ENCODE results near the gene MYL3.

Gene MYL3

DNA sequence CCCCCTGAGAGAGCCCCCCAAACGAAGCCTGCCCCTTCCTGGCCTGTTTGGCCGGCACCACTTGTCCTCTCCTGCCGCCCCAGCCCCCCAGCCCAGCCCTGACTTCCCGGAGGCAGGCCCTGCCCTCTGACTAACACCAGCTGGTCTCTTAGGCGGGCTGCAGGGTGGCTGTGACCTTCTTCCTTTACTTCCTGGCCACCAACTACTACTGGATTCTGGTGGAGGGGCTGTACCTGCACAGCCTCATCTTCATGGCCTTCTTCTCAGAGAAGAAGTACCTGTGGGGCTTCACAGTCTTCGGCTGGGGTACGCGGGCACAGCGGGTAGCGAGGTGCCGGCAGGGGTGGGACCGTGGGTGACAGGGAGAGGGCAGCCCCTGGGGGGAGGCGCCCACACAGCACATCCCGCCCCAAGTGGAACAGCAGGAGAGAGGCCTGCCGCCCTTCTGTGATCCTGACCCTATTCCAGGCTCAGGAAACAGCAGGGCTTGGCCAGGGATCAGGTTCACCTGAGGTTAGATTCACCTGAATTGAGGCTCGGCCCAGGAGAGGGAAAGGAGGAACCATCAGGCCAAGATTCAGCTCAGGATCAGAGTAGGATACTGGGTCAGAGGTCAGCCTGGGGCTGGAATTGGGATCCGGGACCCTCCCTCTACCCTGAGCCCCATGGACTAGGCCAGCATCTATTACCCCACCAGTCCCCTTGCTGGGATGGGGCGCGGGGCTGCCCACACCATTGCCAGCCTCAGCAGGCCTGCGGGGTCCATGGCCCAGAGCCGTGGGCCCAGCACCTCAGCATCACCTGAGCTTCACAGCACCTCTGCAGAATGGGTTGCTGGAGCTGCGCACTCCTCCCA is 36.1 kb upstream of the MYL3 start:
- no peak for DNase-seq (ENCODE audit: low spot score)

DNA sequence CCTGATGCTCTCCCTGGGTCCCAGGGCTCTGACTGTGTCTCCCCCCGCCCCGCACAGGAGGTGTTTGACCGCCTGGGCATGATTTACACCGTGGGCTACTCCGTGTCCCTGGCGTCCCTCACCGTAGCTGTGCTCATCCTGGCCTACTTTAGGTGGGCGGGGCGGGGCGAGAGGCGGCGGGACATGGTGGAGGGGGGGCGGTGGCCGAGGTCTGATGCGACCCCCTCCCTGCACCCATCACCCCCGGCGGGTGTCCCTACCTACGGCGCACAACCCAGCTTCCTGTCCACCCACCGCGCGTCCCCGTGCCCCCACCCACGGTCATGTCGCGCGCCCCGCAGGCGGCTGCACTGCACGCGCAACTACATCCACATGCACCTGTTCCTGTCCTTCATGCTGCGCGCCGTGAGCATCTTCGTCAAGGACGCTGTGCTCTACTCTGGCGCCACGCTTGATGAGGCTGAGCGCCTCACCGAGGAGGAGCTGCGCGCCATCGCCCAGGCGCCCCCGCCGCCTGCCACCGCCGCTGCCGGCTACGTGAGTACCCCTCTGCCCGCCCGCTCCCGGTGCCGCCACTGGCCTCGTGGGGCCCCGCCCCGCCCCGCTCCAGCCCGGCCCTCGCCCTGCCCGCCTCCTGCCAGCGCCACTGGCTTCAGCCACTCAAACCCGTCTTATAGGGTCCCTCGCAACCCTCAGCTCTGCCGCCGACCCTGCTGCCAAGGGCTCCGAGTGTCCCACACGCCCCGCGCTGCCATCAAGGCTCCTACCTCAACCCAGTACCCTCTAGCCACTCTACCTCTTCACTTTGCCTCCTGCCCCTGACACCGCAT is 35.3 kb upstream of the MYL3 start:
- peak; percentile 58 for DNase-seq (ENCODE audit: low spot score)

DNA sequence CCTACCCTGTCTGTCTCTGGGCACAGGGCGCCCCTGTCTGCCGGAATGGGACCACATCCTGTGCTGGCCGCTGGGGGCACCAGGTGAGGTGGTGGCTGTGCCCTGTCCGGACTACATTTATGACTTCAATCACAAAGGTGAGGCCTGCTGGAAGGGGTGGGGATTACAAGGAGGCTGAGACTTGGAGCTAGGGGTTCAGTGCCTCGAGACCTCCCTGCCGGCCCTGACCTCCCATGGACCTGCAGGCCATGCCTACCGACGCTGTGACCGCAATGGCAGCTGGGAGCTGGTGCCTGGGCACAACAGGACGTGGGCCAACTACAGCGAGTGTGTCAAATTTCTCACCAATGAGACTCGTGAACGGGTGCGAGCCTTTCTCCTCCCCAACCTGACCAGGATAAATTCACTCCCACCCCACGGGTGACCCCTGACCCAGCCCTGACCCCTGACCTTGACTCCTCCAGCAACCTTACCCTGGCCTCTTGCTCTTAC is 34.6 kb upstream of the MYL3 start:
- DNase-seq (ENCODE audit: low spot score): no peak

DNA sequence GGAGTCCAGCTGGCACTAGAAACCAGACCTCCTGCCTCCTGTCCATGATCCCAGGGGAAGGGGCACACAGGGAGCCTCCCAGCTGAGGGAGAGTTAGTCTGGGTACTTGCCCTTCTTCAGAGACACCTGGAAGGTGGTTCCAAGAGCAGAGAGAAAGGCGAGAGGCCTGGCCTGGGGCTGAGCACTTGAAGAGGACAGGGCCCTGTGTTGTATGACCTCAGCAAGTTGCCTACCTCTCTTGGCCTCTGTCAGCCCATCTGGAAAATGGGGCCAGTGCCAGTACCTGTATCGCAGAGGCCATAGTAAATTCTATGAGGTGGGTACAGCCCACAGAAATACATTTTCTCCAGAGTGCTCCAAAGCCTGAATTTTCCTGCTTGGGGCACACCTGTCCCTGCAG is 33.8 kb upstream of the MYL3 start:
- DNase-seq (ENCODE audit: low spot score): no peak

DNA sequence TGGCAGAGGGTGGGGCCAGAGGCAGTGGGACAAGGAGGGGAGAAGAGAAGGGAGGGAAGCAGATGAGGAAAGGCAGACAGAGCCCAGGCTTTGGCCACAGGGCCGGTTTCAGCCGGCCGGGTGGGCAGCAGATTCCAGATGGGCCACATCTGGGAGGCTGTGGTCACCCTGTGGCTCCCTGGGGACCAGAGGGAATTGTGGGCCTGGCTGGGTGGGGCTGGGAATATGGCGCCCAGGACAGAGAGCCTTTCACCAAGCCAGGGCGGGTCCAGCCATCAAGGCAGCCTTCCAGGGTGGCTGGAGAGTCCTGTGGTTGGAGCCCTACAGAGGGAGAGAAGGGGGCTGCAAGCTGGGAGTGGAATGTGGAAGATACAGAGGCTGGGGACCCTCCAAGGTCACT is 33.1 kb upstream of the MYL3 start:
- no peak for DNase-seq (ENCODE audit: low spot score)

DNA sequence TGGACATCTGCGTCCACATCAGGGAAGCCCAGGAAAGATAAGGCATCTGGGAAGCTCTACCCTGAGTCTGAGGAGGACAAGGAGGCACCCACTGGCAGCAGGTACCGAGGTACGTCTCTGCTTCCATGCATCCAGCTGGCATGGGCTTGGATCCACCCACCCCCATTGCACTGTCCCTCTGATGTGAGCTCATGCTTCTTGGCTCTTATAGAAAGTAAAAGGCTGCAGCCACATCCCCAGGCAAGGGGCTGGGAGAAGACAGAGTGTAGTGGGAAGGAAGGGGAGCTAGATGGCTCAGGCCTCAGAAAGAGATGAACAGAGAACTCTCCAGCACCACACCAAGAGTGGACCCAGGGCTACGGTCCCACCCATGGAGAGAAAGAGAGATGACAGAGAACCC is 32.5 kb upstream of the MYL3 start:
- no peak for DNase-seq (ENCODE audit: low spot score)

DNA sequence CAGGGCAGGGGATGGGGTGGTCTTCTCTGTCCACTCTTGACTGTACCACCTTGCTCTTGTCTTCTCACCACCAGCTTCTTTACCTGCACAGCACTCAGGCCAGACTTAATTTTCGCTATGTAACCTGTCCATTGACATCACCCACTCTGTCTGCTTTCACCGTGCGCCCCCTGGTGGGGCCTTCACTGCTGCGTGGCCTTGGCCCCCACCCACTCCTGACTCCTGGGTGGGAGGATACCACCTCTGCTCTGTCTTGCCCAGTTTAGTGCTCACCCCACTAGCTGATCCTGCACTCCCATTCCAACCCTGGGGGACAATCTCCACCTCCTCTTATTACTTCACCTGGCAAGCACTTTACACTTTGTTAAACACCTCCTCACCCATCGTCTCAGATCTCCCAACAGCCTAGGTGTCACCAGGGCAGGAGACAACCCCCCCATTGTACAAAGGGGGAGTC is 32.0 kb upstream of the MYL3 start:
- DNase-seq (ENCODE audit: low spot score): peak; percentile 77

DNA sequence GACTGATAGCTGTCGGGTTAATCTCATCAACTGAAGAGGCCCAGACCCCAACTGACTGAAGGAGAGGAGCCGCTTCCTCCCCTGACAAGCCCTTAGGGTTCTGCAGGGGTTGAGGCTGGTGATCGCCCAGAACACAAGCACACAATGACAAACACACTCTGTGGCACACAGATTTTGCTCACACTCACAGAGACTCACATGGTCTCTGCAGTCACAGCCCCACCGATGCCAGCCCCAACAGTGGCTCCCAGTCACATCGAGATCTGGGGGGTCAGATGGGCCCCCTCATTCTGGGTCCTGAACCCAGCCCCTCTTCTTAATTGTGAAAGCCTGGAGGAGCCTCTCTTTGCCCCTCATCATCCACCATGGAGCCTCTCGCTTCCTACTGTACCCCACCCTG is 31.0 kb upstream of the MYL3 start:
- no peak for DNase-seq (ENCODE audit: low spot score)

DNA sequence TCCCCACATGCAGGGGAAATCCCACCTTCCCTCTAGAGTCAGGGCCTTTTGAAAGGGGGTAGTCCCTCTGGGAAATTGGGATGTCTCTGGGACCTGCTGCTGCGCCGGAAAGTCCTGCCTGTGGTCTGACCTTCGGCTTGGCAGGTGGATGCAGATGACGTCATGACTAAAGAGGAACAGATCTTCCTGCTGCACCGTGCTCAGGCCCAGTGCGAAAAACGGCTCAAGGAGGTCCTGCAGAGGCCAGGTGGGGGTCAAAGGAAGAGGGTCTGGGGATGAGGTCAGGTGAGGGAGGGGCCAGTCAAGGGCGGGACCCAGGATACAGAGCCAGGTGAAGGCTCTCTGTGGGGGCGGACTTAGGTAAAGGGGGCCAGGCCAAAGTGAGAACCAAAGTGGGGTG is 30.5 kb upstream of the MYL3 start:
- DNase-seq (ENCODE audit: low spot score): no peak

DNA sequence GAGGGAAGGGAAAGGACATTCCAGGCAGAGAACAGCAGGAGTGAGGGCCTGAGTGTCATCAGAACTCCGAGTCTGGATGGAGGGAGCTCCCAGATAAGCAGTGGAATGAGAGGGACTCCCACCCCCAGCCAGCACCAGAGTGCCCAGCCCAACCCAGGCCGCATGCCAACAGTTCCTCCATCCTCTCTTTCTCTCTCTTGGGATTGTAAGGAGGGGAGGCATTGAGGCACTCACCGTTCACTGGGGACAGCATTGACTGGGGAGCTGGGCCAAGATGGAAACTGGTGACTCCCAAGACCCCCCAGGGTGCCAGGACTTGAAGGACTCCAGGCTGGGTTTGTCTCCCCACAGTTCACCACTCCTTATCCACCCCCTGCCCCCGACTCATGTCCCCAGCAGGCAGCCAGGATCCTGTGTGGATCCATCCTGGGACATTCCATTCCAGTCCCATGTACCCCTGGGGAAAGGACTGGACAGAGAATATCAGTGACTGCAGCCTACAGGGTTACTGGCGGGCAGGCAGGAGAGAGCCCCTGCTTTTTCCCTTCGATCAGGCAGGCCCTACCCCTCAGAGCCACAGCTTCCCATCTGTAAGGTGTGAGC is 30.0 kb upstream of the MYL3 start:
- DNase-seq (ENCODE audit: low spot score): no peak

DNA sequence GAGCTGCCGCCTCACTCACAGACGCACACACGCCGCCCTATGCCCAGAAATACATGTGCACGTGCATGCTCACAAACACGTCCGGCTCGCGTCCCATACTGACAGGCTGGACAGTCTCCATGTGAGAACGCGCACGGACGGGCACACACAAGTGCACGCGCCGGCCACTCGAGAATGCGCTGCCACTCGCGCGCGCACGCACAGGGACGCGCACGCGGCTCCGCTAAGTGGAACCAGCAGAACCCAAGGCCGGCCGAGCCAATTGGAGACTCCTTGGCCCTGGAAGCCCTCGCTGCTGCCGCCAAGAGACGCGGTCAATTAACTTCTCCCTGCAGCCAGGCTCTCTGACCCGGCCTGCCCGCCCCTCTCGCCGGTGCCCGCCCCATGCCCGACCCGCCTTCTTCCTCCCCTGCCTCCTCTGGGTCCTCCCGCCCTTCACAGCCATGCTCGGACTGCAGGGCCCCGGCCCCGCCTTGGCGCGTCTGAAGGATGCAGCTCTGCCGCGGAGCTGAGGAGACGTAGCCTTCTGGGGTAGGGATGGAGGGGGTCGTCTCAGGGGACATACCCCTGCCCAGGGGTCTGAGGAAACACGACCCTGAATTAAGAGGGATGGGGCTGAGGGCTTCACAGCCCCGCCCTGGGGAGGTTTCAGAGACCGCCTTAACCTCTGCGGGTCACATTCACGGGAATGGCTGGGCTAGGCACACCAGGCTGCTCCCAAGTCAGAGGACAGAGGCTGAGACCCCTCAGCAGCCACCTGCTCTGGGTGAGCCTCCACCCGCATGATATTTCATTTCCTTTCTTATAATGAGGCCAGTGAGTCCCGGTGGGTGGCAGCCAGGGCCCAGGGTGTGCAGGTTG is 29.3 kb upstream of the MYL3 start:
- peak; percentile 30 for DNase-seq (ENCODE audit: low spot score)

DNA sequence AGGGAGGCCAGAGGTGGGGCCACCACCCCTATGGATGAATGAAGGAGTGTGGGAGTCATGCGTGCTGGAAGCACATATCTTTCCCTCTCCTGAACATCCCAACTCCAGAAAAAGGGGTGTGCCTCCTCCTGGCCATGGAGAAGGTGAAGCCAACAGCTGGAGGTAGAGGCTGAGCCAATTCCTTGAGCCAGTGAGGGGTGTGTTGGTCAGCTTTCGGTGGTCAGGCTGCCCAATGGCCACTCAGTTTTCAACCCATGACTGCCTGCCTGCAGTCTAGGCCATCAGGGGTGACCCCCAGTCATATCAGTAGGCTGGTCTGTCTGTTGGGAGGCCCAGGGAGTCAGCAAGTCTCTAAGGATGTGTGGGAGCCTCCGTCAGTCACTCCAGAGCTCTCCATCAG is 27.9 kb upstream of the MYL3 start:
- no peak for DNase-seq (ENCODE audit: low spot score)

DNA sequence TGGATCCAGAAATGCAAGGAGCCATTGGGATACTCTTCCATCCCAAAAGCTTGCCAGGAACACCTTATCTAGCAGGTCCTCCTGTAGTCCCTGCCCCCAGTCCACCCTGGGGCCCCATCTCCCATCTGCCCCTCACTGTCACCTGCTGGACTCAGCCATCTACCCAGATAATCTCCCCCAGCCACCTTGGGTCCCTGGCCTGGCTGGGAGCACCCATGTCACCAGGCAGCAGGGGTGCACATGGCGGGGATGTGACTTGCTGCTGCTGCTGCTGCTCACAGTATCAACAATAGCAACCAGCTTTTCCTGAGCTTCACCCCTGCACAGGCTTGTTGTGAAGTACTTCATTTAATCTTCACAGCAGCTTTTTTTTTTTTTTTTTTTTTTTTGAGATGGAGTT is 26.9 kb upstream of the MYL3 start:
- no peak for DNase-seq (ENCODE audit: low spot score)

DNA sequence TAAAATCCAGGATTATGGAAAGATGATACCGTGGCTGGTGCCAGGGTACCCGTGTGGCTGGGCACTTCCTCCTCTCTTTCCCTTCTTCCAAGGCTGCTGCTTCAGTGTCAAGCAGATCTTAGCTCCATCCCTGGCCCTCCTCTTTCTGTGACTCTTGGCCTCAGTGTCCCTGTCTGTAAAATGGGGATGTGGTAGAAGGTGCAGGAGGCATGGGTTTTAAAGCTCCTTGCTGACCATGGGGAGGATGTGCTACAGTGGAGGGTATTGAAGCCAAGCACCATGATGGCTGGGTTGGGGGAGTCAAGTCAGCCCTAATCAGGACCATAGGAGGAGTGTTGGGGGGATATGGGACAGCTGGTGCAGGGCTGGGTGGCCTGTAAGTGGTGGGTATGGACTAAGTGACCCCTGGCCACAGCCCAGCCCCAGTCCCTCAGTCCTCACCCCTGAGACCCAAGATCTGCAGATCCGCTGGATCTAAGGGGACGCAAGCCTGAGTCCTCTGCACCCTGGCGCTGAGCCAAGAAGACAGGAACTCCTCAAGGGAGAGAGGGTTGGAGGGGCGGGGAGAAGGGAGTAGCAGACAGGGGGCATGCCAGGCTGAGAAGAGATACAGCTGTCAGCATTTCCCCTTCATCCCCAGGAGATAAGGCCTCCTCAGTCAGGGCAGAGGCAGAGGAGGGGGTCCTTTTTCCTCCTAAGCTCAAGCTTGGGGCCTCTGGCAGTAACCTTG is 26.3 kb upstream of the MYL3 start:
- no peak for DNase-seq (ENCODE audit: low spot score)

DNA sequence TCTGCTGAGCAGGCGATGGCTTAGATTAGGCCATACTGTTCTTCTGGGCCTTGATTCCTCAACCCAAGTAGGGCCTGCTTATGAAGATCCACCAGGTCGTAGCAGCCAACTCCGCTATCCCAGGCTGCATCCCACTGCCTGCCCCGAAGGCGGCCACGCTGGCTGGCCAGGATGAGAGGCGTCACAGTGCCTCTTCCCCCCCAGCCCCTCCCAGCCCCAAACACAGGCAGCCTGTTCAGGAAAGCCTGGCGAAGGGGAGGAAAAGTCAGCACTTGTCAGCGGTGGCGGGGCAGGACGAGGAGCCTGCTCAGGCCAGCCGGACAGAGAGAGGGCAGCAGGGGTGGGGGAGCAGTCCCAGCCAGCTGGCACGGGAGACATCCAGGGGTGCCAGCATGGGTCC is 25.5 kb upstream of the MYL3 start:
- no peak for DNase-seq (ENCODE audit: low spot score)

DNA sequence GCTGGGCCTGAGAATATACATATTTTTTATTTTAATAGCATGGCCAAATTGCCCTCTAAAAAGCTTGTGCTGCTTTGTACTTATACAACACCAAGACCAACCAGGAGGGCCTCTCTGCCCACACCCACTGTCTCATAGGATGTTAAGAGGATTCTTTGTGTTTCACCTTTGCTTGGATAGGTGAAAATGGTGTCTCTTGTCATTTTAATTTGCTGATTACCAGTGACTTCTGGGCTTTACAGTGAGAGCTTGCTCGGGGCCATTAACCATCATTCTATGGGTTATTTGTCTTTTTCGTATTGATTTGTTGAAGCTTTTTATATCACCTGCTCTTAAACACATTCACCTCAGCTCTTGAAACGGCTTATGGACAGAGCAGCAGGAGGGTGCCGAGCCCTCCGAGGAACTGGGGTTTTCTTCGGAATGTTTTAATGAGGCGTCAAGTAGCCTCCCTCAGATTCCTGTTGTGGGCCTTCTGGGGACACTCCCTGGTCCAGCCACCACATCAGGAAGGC is 24.8 kb upstream of the MYL3 start:
- no peak for DNase-seq (ENCODE audit: low spot score)

DNA sequence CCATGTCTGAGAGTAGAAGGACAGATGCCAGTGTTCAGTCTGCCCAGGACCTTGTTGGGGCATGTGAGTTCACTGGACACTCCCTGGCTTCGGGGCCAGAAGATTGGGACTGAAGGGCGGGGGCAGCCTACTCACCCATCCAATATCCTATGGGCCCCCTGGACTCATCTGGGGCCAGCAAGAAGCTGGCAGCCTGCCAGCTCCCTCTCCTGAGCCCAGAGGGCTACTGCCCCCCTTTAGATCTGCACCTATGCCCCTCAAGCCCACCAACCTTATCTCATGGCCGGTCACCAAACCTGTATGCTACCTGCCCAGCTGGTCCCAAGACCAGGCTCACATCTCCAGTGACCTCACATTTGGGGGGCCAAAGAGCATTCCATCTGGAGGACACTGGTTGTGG is 22.4 kb upstream of the MYL3 start:
- no peak for DNase-seq (ENCODE audit: low spot score)

DNA sequence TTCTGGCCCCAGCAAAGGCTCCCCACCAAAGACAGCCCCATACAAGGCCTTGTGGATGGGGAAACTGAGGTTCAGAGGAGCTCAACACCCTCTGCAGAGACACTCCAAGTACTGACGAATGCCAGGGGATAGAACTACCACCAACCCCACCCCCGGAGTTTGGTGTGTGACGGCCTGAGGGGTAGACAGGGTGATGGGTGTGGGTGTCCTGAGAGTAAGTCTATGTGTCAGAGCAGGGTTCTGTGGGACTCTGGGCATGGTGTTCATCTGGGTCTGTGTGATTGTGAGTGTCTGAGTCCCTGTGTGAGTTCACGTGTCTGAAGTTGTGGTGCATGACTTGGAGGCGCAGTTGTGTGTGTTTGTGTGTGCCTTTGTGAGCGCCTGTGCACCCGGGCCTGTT is 21.7 kb upstream of the MYL3 start:
- no peak for DNase-seq (ENCODE audit: low spot score)

DNA sequence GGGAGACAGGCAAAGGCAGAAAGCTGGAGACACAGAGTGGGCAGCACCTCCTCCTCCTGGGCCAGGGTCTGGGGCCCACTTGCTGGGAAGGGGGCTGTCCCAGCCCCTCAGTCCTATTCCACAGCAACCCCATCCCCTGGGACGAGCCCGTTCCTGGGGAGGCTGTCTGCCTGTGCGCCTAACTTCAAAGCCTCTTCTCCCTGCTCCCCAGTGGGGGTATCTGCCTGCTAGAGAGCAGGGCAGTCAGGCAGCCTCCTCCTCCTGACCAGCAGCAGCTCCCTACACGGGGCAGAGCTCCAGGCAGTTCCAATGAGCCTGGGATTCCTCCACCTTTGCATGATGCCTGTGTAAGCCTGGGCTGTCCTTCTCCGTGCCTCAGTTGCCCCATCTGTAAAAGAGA is 21.2 kb upstream of the MYL3 start:
- DNase-seq (ENCODE audit: low spot score): no peak

DNA sequence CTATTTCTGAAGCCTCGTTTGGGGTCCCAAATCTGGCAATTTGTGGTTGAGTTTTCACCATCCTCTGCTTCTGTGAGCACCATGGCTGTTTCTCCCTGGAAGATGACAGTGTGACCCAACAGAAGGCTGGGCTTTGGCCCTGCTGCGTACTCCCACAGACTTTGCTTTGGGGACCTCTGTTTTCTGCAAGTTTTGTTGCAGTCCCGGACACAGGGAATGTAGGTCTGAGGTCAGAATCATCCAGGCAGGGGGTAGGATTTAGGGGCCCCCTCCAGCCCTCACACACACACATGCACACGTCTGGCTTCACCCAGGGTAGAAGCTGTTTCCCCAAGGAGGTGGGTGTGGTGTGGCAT is 20.6 kb upstream of the MYL3 start:
- DNase-seq (ENCODE audit: low spot score): no peak
